ENCODE results near the gene OAS1. TPM values are rescaled to one million over a fixed set of nuclear protein-coding genes. Genes with fewer than 3 reads are reported as not detected.

The OAS1 gene
- total RNA-seq, 1 donor from 2014 or later: not detected

DNA sequence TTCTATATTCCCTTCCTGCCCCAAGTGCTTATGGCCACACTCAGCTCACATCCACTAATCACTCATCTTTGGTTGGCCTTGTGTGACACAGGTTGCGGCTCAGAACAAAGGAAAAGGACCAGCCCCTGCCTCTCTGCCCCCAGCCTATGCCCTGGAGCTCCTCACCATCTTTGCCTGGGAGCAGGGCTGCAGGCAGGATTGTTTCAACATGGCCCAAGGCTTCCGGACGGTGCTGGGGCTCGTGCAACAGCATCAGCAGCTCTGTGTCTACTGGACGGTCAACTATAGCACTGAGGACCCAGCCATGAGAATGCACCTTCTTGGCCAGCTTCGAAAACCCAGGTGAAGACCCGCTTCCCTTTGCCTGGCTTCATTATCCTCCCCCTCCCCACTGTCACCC lies 55.8 kb downstream of the OAS1 start:
- no peaks in the 10 kb centered on the region for H3K4me1 Mint-ChIP-seq
- TF ChIP-seq CTCF (conservative IDR thresholded peaks at IDR 0.05): no peak
- H3K4me3 Mint-ChIP-seq: no peak overlapping the region
- DNase-seq (ENCODE audit: low read depth, low spot score): no peak
- H3K27me3 Mint-ChIP-seq (ENCODE audit: low read depth): peaks cover 20% of the 10 kb centered on the region
- peaks cover 10% of the 10 kb centered on the region for H3K9me3 Mint-ChIP-seq
- no peak overlapping the region for H3K27ac Mint-ChIP-seq (ENCODE audit: unreplicated experiment)
- peaks cover 2% of the 10 kb centered on the region for H3K36me3 Mint-ChIP-seq (ENCODE audit: low read depth)

- Mint-ChIP-seq H3K4me3 (no peak overlapping the region), H3K9me3 (peaks cover 5% of the 10 kb centered on the region), H3K36me3 (ENCODE audit: low read depth) (no peaks in the 10 kb centered on the region), H3K4me1 (no peaks in the 10 kb centered on the region), H3K27me3 (ENCODE audit: low read depth) (peaks cover 15% of the 10 kb centered on the region), H3K27ac (ENCODE audit: unreplicated experiment) (no peak overlapping the region)
- TF ChIP-seq CTCF (conservative IDR thresholded peaks at IDR 0.05): no peak
- DNase-seq (ENCODE audit: low read depth, low spot score): no peak
Measured at GRCh38 chr12:112963227-112963861, 56.6 kb downstream of the OAS1 start.

- DNase-seq (ENCODE audit: low read depth, low spot score): no peak
- no peaks in the 10 kb centered on the region for H3K36me3 Mint-ChIP-seq (ENCODE audit: low read depth)
- no peak overlapping the region for H3K27ac Mint-ChIP-seq (ENCODE audit: unreplicated experiment)
- H3K9me3 Mint-ChIP-seq: peaks cover 5% of the 10 kb centered on the region
- H3K4me1 Mint-ChIP-seq: no peaks in the 10 kb centered on the region
- TF ChIP-seq CTCF (conservative IDR thresholded peaks at IDR 0.05): no peak
- H3K4me3 Mint-ChIP-seq: no peak overlapping the region
- H3K27me3 Mint-ChIP-seq (ENCODE audit: low read depth): peaks cover 15% of the 10 kb centered on the region
Measured at GRCh38 chr12:112964067-112964670, 57.4 kb downstream of the OAS1 start.

DNA sequence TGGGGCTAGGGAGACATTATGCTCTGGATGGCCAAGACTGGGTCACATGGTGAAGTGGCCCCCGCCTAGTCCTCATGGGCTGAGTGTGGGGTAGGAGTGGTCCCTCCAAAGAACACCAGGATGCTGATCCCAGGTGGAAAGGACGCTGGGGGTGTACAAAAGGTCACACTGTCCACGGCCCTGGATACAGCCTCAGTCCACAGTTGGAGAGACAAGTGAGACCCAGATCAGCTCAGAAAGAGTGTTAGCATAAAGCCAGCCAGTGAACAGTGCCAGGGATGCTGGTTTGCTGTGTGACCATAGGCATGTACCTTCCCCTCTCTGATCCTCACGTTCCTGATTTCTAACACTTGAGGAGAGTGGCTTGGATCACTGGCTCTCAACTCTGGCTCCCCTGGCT lies 58.2 kb downstream of the OAS1 start:
- Mint-ChIP-seq H3K4me3 (no peak overlapping the region), H3K27me3 (ENCODE audit: low read depth) (peaks cover 15% of the 10 kb centered on the region), H3K9me3 (no peaks in the 10 kb centered on the region), H3K27ac (ENCODE audit: unreplicated experiment) (no peak overlapping the region), H3K36me3 (ENCODE audit: low read depth) (no peaks in the 10 kb centered on the region), H3K4me1 (no peaks in the 10 kb centered on the region)
- no peak for DNase-seq (ENCODE audit: low read depth, low spot score)
- TF ChIP-seq CTCF (conservative IDR thresholded peaks at IDR 0.05): no peak

- Mint-ChIP-seq H3K27ac (ENCODE audit: unreplicated experiment) (no peak overlapping the region), H3K9me3 (no peaks in the 10 kb centered on the region), H3K4me3 (no peak overlapping the region), H3K4me1 (no peaks in the 10 kb centered on the region), H3K27me3 (ENCODE audit: low read depth) (peaks cover 13% of the 10 kb centered on the region), H3K36me3 (ENCODE audit: low read depth) (no peaks in the 10 kb centered on the region)
- no peak for TF ChIP-seq CTCF (conservative IDR thresholded peaks at IDR 0.05)
- no peak for DNase-seq (ENCODE audit: low read depth, low spot score)
Measured at GRCh38 chr12:112965643-112966042, 58.9 kb downstream of the OAS1 start.
